Left hindlimb (tissue), 1 donor: ENCODE data around the gene EZH2.

Source experiments
- DNase-seq: peaks from one replicate; pipeline ENCODE4 v3.0.0-alpha.2; 2018

Gene EZH2

DNA sequence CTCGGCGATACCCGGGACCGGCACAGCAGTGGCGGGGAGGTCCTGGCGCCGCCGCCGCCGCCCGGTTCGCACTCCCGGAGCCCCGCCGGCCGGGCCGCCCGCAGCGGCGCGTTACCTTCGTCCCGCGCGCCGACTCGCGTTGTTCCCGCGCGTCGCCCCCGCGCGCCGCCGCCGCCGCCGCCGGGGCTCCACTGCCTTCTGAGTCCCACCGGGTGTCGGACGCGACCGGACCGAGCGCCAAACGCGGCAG lies at the start of gene EZH2:
EZH2 (minus strand) TSS at position 243 of the 250 bp plus-strand sequence. CDS start 36,993 bp downstream, outside the sequence.
- DNase-seq, result no peak

DNA sequence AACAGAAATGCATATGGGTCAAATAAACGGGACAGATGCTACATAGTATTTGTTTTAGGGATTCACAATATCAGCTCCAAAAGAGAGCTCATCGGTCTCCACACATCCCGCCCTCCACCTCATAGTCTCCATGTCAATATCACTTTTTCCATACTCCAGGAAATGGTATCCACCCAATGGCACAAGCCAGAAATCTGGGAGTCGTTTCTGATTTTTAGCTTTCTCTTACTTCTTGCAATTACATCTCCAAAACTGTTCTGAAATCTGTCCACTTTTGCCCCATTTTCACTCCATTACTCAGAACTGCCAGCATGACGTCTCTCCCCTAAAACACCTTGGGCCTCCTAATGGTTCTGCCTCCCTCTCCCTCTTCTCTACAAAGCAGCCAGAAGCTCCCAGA lies 47.4 kb upstream of the EZH2 start:
- DNase-seq, result peak; percentile 64

GRCh38 chr7:148930335-148930734 lies 46.2 kb upstream of the EZH2 start:
- no peak for DNase-seq

DNA sequence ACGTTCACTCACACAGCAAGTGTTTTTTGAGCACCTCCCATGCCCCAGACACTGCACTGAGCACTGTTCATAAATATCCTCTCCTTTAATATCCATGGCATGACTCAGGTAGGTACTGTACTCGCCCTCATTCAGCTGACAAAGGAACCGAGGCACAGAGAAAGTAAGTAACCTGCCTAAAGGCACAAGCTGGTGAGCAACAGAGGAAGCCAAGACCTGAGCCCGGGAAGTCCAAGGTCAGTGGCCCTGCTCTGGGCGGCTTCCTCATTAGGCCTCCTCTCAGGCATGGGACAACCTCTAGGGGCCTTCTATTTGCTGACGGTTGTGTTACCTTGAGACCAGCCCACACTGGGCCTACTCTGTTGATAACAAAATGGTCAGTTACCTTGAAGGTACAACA lies 45.1 kb upstream of the EZH2 start:
- DNase-seq, result no peak

GRCh38 chr7:148927123-148928045 lies 43.3 kb upstream of the EZH2 start:
- DNase-seq, result peak; percentile 82

DNA sequence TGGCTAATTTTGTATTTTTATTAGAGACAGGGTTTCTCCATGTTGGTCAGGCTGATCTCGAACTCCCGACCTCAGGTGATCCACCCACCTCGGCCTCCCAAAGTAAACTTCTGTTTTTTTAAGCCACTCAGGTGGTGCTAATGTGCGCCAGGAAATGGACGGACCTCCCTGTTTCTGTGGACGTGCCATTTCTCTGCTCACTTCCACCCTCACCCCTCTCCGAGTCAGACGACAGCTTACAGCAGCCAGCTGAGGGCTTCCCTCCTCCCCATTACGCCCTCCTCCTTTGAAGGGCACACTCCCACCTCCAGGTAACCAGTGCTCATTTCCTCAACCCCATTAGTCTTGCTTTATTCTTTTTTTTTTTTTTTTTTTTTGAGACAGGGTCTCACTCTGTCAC lies 41.7 kb upstream of the EZH2 start:
- no peak for DNase-seq

GRCh38 chr7:148924011-148924410 lies 39.9 kb upstream of the EZH2 start:
- DNase-seq, result no peak

GRCh38 chr7:148921806-148922205 lies 37.7 kb upstream of the EZH2 start:
- no peak for DNase-seq

DNA sequence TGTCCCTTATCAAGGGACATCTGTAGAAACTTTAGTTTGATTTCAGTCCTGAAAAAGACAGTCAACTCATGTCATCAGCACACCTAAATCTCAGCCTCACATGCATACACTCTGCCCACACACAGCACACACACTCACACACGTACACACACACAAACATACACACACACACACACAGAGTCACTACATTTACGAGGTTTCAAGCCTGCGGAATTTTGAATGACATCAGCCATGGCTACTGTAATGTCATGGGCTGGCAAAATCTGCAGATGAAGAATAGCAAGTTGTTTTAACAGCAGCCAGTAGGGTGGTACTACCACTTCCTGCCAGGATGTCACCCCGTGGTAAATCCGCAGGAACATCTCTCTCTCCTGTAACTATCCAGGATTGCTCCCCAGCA lies 37.1 kb upstream of the EZH2 start:
- DNase-seq, result no peak

GRCh38 chr7:148919859-148920258 lies 35.8 kb upstream of the EZH2 start:
- no peak for DNase-seq

- DNase-seq, result no peak
Observed at GRCh38 chr7:148918058-148918596, 34.0 kb upstream of the EZH2 start.

- DNase-seq, result no peak
Observed at GRCh38 chr7:148916186-148916585, 32.1 kb upstream of the EZH2 start.

DNA sequence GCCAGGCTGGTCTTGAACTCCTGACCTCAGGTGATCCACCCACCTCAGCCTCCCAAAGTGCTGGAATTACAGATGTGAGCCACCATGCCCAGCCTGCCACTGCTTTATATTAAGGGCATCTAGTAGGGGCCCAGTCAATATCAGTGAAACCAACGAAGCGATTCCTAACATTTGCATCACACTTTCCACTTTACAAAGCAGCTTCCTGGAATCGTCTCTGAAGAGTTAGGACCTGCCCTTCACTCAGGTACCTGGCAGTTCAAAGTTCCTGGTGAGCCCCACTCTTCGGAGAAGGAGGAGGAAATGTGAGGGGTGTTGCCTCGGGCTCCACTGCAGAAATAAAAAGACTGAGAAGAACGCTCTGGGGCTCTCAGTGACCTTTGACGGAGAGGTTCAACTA lies 31.1 kb upstream of the EZH2 start:
- DNase-seq, result no peak

GRCh38 chr7:148914208-148914777 lies 30.2 kb upstream of the EZH2 start:
- DNase-seq, result no peak

DNA sequence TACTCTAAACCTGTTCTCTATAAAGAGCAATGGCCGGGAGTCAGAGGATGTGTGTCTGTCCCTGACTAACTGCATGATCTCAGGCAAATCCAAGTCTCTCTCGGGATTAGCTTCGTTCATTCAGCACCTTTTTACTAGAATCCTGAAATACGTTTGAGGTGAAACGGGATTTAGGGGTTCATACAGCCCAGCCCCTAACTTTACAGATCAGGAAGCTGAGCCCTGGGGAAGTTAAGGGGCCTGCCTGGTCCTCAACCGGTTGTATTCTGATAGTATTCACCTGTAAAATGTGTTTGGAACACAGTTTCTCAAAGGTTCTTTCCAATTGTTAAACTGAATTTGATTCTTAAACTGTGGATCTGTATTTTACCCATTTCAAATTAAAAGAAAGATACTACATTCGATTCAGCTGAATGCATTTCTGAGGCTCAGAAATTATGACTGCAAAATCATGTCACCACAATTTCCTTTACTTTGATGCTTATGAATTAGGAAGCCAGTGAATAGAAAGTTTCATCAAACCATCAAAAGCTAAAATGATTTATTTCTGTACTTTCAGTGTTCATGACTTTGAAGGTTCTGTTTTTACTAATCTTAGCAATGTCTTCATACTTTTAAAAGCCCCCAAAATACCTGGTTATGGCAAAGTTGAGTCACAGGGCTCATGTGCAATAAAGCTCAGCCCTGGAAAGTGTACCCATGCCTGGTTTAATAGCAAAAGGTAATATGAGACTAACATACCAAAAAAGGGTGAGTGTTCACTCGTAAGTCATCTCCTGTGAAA lies 28.9 kb upstream of the EZH2 start:
- DNase-seq, result no peak

DNA sequence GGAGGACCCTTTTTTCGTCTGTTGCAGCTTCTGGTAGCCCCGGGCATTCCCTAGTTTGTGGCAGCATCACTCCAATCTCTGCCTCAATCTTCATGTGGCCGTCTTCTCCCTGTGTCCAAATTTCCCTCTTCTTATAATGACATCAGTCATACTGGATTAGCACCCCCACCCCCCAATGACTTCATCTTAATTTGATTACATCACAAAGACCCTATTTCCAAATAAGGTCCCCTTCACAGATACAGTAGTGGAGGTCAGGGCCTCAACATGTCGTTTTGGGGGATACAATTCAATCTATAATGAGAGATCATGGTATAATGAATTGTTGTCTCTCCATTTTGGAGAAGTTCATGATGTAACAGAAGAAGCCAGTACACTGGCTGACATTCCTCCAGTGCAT lies 28.1 kb upstream of the EZH2 start:
- DNase-seq, result no peak

GRCh38 chr7:148911626-148912025 lies 27.5 kb upstream of the EZH2 start:
- no peak for DNase-seq

DNA sequence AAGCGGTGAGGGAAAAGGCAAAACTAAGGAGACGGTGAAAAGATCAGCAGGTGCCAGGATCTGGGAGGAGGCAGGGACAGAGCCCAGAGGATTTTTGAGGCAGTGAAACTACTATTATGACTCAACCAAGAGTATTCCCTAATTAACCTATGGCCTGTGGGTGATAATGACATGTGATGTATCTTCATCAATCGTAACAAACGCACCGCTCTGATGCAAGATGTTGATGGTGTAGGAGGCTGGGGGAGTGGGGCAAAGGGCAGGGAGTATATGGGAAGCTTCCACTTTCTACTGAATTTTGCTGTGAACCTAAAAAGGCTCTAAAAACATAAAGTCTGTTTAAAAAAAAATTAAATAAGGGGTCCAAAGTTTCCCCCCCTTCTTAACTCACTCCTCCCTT lies 25.5 kb upstream of the EZH2 start:
- no peak for DNase-seq

- DNase-seq, result no peak
Observed at GRCh38 chr7:148906707-148907498, 22.8 kb upstream of the EZH2 start.

DNA sequence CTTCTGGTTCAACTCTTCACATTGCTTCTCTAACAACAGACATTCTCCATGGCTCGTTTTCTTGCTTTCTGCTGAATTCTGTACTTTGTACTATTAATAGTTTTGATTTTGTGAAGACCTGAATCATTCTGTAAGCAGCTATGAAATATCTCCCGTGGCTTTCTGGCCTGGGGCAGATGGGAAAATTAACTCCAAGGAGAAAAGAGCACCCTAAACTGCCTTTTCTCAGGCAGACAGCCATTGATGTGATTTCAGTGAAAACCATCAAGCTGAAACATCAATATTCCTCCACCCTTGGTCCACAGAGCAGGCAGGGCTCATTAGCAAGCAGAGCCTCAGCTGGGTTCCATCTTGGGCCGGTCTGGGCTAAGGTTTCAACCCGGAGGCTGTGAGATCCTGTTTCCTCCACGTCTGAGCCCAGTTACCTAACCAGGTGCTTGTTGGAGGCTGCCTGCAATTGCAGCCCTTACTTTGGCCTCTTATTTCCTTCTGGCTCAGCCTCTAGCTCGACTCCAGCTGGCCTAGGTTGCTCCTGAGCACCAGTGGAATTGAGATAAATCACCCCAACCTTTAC lies 21.1 kb upstream of the EZH2 start:
- no peak for DNase-seq

DNA sequence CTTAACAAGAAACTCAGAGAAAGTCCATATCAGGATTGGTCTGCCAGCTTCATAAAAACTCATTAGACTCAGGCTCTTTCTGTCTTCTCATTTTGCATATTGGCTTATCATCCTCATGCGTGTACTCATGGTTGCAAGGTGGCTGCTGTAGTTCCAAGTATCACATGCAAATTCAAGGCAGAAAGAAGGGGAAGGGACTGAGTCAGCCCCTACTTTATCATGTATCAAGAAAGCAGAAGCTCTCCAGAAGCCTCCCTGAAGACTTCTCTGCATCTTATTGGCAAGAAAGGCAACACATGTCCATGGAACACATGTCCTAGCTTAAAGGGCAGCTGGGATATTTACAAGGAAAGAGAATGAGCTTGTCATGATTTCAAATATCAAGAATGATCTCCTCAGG lies 19.4 kb upstream of the EZH2 start:
- no peak for DNase-seq

GRCh38 chr7:148901178-148901577 lies 17.1 kb upstream of the EZH2 start:
- DNase-seq, result no peak
